Activated T-cell treated with anti-CD3 and anti-CD28 coated beads, Interleukin-2, amount 50 U/mL, for 72 hours (primary cell): ENCODE data around the gene PLEKHD1. TPM values are rescaled to one million over a fixed set of nuclear protein-coding genes. Genes with fewer than 3 reads are reported as not detected.

Source experiments
- ATAC-seq, 2 donors: fragments of 150-1000 bp; cut with Tn5 transposase; replicated peaks in 1 of 2; 2 replicates each; pipeline ENCODE4 v1.10.0; 2021; ENCODE audit warnings: moderate library complexity in 2 of 2, mild to moderate bottlenecking in 1 of 2
- DNase-seq, 2 donors: peaks; one replicate each; pipeline ENCODE4 v3.0.0; 2021 to 2022; ENCODE audit warnings: mixed read lengths in 1 of 2
- H3K27ac Mint-ChIP-seq: one replicate; pipeline ENCODE4 v1.8.0; 2022; ENCODE audit warnings: mild to moderate bottlenecking, moderate library complexity, mixed read lengths
- H3K27me3 Mint-ChIP-seq: one replicate; pipeline ENCODE4 v1.8.0; 2022; ENCODE audit warnings: low read depth, mixed read lengths
- H3K36me3 Mint-ChIP-seq, 2 donors: one replicate each; pipeline ENCODE4 v1.8.0; 2022; ENCODE audit warnings: mixed read lengths in 2 of 2, mild to moderate bottlenecking in 1 of 2; ENCODE audit not compliant: insufficient read depth in 2 of 2
- H3K4me1 Mint-ChIP-seq: one replicate; pipeline ENCODE4 v1.8.0; 2022; ENCODE audit warnings: low read depth, mixed read lengths
- H3K4me3 Mint-ChIP-seq, 2 donors: one replicate each; pipeline ENCODE4 v1.8.0; 2022; ENCODE audit warnings: mild to moderate bottlenecking in 2 of 2, mixed read lengths in 2 of 2, moderate library complexity in 2 of 2
- H3K9me3 Mint-ChIP-seq, 2 donors: one replicate each; pipeline ENCODE4 v1.8.0; 2022; ENCODE audit warnings: mixed read lengths in 2 of 2
- total RNA-seq, 2 donors: library from RNA; stranded (reverse); gene quantifications; one replicate each; pipeline ENCODE4 v1.2.3, GENCODE V29; 2022

Gene PLEKHD1
- total RNA-seq, 2 donors from 2014 or later, result 0.12 TPM; not detected in 1

- ATAC-seq, result no peak
Measured at GRCh38 chr14:69505338-69506240, 21.1 kb downstream of the PLEKHD1 start.

DNA sequence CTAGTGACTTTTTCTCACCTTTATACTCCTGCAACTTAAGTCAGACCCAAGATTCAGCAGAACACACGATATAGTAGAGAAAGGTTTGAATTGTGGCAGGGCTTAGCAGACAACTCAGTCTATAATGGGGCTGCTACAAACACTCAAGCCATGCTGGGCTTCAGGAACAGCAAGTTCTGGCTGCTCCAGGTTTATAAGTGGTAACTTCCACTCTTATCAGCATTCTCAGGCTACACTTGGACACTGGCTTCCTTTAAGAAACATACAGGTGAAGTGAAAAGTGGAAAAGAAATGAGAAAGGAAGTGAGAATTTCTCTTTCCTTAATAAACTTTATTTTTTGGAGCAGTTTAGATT is 21.7 kb downstream of the PLEKHD1 start:
- DNase-seq, result no peak
- Mint-ChIP-seq H3K4me1 (no peaks in the 10 kb centered on the region), H3K27ac (no peak overlapping the region), H3K9me3 (no peaks in the 10 kb centered on the region), H3K27me3 (no peaks in the 10 kb centered on the region), H3K36me3 (no peaks in the 10 kb centered on the region), H3K4me3 (no peak overlapping the region)
- no peak for ATAC-seq

More at GRCh38 chr14:69505338-69506240, 21.1 kb downstream of the PLEKHD1 start:
- no peaks in the 10 kb centered on the region for H3K9me3 Mint-ChIP-seq
- H3K36me3 Mint-ChIP-seq, result no peaks in the 10 kb centered on the region
- no peaks in the 10 kb centered on the region for H3K27me3 Mint-ChIP-seq
- DNase-seq, result no peak
- H3K4me1 Mint-ChIP-seq, result no peaks in the 10 kb centered on the region
- H3K4me3 Mint-ChIP-seq, result no peak overlapping the region
- H3K27ac Mint-ChIP-seq, result no peak overlapping the region

DNA sequence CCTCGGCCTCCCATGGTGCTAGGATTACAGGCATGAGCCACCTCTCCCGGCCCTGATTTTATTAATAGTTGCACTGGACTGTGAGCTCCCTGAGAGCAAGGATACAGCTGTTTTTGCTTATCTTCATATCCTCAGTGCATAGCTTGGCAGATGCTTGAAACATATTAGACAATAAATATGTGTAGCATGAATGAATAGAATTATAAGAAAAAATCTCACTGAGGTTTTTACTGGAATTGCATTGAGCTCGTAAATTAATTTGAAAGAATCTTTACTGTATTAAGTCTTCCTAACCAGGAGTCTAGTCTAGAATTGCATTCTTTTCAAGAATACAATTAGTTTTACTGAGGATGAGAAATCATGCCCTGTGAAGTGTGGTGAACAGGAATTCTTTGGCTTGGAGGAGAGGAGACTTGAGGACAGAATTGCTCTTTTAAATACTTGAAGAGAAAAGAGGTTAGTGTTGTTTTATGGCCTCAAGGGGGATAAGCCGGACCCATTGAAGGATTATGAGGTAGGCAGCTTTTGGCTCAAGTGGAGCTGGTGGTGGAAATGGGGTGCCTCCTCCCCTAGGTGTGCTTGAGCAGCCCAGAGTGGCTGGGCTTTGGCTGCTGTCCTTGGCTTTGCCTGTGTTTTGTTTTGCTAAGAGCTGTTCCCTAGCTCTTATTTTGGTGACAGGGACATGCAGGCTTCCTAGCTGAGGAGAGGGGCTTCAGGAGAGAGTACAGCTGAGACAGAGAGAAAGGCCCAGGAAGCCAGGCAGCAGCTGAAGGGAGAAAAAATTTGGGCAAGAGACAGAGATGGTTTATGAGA is 34.0 kb downstream of the PLEKHD1 start:
- Mint-ChIP-seq H3K4me1 (no peaks in the 10 kb centered on the region), H3K36me3 (peaks cover 0 to 1% of the 10 kb centered on the region in 2 donors), H3K27me3 (peaks cover 33% of the 10 kb centered on the region), H3K9me3 (peaks cover 0 to 2% of the 10 kb centered on the region in 2 donors), H3K4me3 (no peak overlapping the region), H3K27ac (no peak overlapping the region)
- DNase-seq (no peak), ATAC-seq (no peak)

GRCh38 chr14:69519204-69520100 is 34.9 kb downstream of the PLEKHD1 start:
- no peak overlapping the region for H3K4me3 Mint-ChIP-seq

GRCh38 chr14:69522026-69522425 is 37.5 kb downstream of the PLEKHD1 start:
- DNase-seq (no peak), ATAC-seq (no peak)
- no peaks in the 10 kb centered on the region for H3K4me1 Mint-ChIP-seq
- peaks cover 19% of the 10 kb centered on the region for H3K27me3 Mint-ChIP-seq
- no peak overlapping the region for H3K27ac Mint-ChIP-seq
- no peak overlapping the region for H3K4me3 Mint-ChIP-seq
- H3K9me3 Mint-ChIP-seq, result no peaks in the 10 kb centered on the region
- H3K36me3 Mint-ChIP-seq, result no peaks in the 10 kb centered on the region

More at GRCh38 chr14:69519204-69520100, 34.9 kb downstream of the PLEKHD1 start:
- Mint-ChIP-seq H3K9me3 (peaks cover 0 to 2% of the 10 kb centered on the region in 2 donors), H3K27ac (no peak overlapping the region), H3K27me3 (peaks cover 27% of the 10 kb centered on the region), H3K36me3 (peaks cover 0 to 1% of the 10 kb centered on the region in 2 donors), H3K4me1 (no peaks in the 10 kb centered on the region)
- DNase-seq (no peak), ATAC-seq (no peak)

DNA sequence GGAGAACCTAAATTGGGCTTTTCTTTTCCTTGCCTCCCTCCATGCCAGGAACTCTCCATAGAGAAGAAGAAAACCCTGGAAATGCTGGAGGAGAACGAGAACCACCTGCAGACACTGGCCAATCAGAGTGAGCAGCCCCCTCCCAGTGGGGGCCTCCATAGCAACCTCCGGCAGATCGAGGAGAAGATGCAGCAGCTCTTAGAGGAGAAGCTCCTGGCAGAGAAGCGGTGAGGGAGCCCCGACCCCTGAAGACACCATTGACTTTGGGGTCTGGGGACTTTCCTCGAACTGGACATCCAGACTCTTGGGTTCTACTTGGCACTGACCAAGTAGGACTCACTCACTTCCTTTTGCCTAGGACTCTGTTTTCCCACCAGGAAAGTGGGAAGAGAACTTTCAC is 41.4 kb downstream of the PLEKHD1 start:
- ATAC-seq, result no peak

GRCh38 chr14:69527635-69528034 is 43.1 kb downstream of the PLEKHD1 start:
- peaks cover 7% of the 10 kb centered on the region for H3K27me3 Mint-ChIP-seq
- no peaks in the 10 kb centered on the region for H3K4me1 Mint-ChIP-seq
- H3K36me3 Mint-ChIP-seq, result no peaks in the 10 kb centered on the region
- no peak overlapping the region for H3K4me3 Mint-ChIP-seq
- DNase-seq, result no peak
- H3K27ac Mint-ChIP-seq, result no peak overlapping the region
- no peak for ATAC-seq
- no peaks in the 10 kb centered on the region for H3K9me3 Mint-ChIP-seq

More for the DNA sequence above, 41.4 kb downstream of the PLEKHD1 start:
- Mint-ChIP-seq H3K36me3 (no peaks in the 10 kb centered on the region), H3K27me3 (peaks cover 7% of the 10 kb centered on the region), H3K4me3 (no peak overlapping the region), H3K9me3 (no peaks in the 10 kb centered on the region), H3K4me1 (no peaks in the 10 kb centered on the region), H3K27ac (no peak overlapping the region)
- no peak for DNase-seq

DNA sequence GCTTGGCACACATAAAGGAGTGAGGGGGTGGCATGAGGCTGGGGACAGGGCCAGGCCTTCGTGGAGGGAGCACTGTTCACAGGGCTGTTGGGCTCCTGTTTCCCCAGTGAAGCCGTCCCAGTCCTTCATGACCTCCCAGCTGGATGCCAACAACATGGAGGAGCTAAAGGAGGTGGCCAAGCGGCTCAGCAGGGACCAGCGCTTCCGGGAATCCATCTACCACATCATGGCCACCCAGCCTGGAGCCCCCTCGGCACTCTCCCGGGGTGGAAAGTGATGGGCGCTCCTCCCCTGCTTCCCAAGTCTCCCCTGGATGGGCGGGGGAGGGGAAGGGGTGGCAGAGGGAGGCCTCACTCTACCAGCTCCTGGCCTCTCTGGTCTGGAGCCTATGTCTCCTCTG is 43.6 kb downstream of the PLEKHD1 start:
- ATAC-seq (no peak), DNase-seq (no peak)
- Mint-ChIP-seq H3K36me3 (no peaks in the 10 kb centered on the region), H3K9me3 (no peaks in the 10 kb centered on the region), H3K27ac (no peak overlapping the region), H3K27me3 (peaks cover 10% of the 10 kb centered on the region), H3K4me1 (no peaks in the 10 kb centered on the region), H3K4me3 (no peak overlapping the region)

DNA sequence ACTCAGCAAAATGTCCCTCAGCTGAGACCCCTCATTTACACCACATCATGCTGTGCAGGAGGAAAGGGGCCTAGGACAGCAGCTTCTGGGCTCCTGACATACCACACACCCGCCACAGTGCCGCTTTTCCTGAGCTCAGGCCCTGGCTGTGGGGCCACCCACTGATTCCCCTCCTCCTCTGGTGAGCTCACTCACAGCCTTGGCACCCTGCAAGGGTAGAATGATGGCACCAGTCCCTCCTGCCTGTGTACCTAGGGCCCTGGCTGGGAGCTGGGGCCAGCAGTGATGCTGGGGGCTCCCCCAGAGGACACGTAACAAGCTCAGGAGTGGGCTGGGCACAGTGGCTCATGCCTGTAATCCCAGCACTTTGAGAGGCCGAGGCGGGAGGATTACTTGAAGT is 44.4 kb downstream of the PLEKHD1 start:
- H3K4me3 Mint-ChIP-seq, result no peak overlapping the region
- no peak for DNase-seq
- H3K9me3 Mint-ChIP-seq, result no peaks in the 10 kb centered on the region
- ATAC-seq, result no peak
- peaks cover 18% of the 10 kb centered on the region for H3K27me3 Mint-ChIP-seq
- no peaks in the 10 kb centered on the region for H3K36me3 Mint-ChIP-seq
- H3K27ac Mint-ChIP-seq, result no peak overlapping the region
- no peaks in the 10 kb centered on the region for H3K4me1 Mint-ChIP-seq

GRCh38 chr14:69529563-69529962 is 45.0 kb downstream of the PLEKHD1 start:
- Mint-ChIP-seq H3K4me3 (no peak overlapping the region), H3K4me1 (no peaks in the 10 kb centered on the region), H3K27ac (no peak overlapping the region), H3K36me3 (no peaks in the 10 kb centered on the region), H3K9me3 (no peaks in the 10 kb centered on the region), H3K27me3 (peaks cover 17% of the 10 kb centered on the region)
- ATAC-seq, result no peak
- DNase-seq, result no peak

- no peaks in the 10 kb centered on the region for H3K9me3 Mint-ChIP-seq
- no peak overlapping the region for H3K27ac Mint-ChIP-seq
- H3K27me3 Mint-ChIP-seq, result peaks cover 17% of the 10 kb centered on the region
- no peak overlapping the region for H3K4me3 Mint-ChIP-seq
- DNase-seq (no peak), ATAC-seq (no peak)
- H3K4me1 Mint-ChIP-seq, result no peaks in the 10 kb centered on the region
- no peaks in the 10 kb centered on the region for H3K36me3 Mint-ChIP-seq
Measured at GRCh38 chr14:69530095-69530494, 45.6 kb downstream of the PLEKHD1 start.

GRCh38 chr14:69531135-69531534 is 46.6 kb downstream of the PLEKHD1 start:
- H3K27me3 Mint-ChIP-seq, result peaks cover 18% of the 10 kb centered on the region
- no peak overlapping the region for H3K27ac Mint-ChIP-seq
- H3K4me3 Mint-ChIP-seq, result no peak overlapping the region
- no peak for ATAC-seq
- no peaks in the 10 kb centered on the region for H3K9me3 Mint-ChIP-seq
- H3K36me3 Mint-ChIP-seq, result no peaks in the 10 kb centered on the region
- DNase-seq, result no peak
- no peaks in the 10 kb centered on the region for H3K4me1 Mint-ChIP-seq
